ENCODE results near the gene ANKRD55.
"Not testable (repeated sequence)": the region's sequence is repeated elsewhere in the genome, so short reads cannot be mapped to it uniquely, and the experiment has no call there.

The ANKRD55 gene

DNA sequence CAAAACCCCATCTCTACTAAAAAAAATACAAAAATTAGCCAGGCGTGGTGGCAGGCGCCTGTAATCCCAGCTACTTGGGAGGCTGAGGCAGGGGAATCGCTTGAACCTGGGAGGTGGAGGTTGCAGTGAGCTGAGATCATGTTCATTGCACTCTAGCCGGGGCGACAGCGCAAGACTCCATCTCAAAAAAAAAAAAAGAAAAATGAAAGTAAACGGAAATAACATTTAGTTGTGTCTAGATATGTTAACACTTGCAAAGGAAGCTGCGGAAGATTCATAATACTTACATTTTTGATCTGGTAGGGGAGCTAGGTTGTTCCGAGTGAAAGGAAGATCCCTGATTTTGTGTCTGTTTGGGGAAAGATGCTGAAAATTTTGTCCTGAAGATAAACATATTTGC is 130.9 kb downstream of the ANKRD55 start:
- DNase-seq (ENCODE audit: low spot score): not testable (repeated sequence)

- no peak for DNase-seq (ENCODE audit: low spot score)
Measured at GRCh38 chr5:56101180-56101579, 131.9 kb downstream of the ANKRD55 start.

DNA sequence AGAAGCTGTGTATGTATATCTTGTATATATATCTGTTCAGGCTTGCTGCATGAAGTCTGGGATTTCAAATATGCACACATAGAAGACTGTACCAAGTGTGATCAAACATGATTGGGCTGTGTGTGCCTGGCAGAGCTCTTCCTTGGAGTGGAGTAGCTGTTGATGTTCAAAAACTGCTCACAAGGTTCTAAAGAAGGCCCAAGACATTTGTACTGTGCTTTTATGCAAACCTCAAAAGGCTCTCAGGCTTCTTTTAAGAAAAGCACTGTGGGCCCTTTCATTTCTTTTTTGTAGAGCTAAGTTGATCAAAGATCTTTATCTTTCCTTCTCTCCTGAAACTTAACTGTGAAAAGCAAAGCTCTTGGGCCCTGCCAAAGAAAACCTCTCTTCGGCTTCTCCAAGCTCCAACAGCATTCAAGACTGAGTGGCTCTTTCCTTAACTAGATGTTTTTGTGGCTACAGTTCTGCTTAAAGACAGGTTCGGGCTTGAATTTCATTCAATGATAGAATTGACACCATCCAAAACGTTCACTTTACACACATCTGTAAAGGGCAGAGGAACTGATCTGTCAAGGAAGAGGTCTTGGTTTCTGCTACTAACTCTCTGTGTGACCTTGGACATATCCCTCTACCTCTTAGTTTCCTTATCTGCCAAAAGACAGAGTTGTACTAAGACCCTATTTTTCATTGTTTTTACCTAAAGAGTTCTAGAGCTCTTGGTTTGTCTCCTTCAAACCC is 132.5 kb downstream of the ANKRD55 start:
- DNase-seq (ENCODE audit: low spot score): no peak

GRCh38 chr5:56099346-56099745 is 133.8 kb downstream of the ANKRD55 start:
- DNase-seq (ENCODE audit: low spot score): no peak

- no peak for DNase-seq (ENCODE audit: low spot score)
Measured at GRCh38 chr5:56097055-56097454, 136.1 kb downstream of the ANKRD55 start.

DNA sequence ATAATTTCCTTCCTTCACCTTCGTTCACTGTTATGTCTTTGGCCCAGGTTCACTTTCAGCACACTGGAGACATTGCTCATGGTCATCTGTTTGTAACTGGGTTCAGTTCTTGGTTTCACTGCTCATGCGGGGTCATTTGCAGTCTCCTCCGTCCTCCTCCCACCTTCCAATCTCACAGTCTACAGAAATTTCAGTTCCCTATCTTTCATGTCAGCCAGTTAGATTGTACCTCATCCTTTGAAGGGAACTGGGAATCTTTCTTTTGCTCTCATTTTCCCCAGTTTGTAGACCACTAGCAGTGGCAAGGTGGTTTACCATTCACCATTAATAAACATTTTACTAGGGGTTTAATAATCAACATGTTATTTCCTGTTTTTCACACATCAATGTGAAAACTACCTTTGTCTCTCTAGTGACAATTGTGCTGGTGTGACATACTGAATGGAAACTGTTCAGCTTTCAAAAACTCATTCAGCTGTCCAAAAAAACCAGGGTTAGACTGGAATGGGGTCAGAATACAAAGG is 137.5 kb downstream of the ANKRD55 start:
- DNase-seq (ENCODE audit: low spot score): no peak

DNA sequence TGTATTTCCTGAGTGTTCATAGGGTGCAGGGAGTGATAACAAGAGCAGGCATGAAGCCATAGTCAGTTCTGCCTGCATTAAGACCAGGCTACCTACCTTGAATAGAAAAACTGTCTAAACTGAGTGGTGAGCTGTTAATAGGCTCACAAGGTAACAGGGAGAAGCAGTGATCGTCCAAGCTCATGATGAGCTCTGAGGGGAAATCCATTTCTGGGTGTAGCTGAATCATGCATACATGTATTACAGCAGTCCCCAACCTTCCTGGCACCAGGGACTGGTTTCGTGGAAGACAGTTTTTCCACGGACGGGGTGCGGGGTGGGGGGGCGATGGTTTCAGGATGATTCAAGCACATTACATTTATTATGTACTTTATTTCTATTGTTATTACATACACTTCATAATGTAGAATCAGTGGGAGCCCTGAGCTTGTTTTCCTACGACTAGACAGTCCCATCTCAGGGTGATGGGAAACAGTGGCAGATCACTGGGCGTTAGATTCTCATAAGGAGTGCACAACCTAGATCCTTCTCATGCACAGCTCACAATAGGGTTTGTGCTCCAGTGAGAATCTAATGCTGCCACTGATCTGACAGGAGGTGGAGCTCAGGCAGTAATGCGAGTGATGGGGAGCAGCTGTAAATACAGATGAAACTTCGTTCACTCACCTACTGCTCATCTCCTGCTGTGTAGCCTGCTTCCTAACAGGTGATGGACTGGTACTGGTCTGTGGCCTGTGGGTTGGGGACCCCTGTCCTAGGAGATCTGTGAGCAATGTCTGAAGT is 138.4 kb downstream of the ANKRD55 start:
- DNase-seq (ENCODE audit: low spot score): no peak

GRCh38 chr5:56093970-56094369 is 139.2 kb downstream of the ANKRD55 start:
- no peak for DNase-seq (ENCODE audit: low spot score)

DNA sequence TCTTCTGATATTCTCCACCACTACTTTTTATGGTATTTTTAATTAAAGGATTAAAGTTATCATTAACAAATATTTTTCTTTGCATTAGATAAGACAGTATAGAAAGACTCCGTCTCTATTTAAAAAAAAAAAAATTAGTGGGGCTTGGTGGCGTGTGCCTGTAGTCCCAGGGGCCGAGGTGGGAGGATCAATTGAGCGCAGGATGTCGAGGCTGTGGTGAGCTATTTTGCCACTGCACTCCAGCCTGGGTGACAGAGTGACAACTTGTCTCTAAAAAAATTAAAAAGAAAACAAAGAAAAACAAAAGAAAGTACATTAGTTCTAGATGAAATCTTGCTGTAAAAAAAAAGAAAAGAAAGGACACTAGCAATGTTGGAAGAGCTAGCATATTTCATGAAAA is 141.0 kb downstream of the ANKRD55 start:
- no peak for DNase-seq (ENCODE audit: low spot score)

DNA sequence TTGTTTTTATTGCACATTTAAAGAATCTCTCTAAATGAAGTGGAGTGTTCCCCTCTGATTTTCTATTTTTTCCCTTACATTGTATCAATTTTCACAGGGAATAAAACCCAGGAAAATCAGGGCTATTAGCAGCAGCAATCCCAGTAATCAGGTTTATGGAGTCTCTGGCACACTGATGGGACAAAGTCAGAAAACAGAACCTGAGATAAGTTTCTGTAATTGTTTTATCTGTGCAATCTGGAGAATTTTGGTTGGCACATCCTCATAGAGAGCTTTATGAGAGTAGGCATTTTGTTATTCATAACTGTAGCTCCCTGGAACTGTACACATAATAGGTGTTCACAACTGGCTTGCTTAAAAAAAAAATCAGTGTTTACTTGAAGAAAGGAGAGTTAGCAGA is 141.5 kb downstream of the ANKRD55 start:
- no peak for DNase-seq (ENCODE audit: low spot score)

DNA sequence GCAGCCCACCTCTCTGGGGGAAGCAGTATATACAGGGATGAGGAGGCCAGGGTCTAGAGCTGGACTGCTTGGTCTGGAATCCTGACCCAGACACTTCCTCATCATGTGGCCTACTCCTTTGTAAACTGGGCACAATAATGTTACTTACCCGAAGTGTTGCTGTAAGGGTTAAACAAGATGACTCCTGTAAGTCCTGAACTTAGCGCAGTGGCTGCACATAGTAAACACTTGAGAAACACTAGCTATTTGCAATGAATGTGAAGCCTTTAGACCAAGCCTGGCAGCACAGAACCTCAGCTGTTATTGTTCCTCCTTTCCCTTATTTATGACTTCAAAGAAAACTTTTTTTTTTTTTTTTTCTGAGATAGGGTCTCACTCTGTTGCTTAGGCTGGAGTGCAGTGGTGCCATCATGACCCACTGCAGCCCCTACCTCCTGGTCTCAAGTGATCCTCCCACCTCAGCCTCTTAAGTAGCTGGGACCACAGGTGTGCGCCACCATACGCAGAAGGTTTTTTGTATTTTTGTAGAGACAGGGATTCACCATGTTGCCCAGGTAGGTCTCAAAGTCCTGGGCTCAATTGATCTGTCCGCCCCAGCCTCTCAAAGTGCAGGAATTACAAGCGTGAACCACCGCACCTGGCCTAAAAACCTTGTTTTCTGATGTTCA is 142.2 kb downstream of the ANKRD55 start:
- no peak for DNase-seq (ENCODE audit: low spot score)

- DNase-seq (ENCODE audit: low spot score): no peak
Measured at GRCh38 chr5:56088967-56089829, 143.9 kb downstream of the ANKRD55 start.

DNA sequence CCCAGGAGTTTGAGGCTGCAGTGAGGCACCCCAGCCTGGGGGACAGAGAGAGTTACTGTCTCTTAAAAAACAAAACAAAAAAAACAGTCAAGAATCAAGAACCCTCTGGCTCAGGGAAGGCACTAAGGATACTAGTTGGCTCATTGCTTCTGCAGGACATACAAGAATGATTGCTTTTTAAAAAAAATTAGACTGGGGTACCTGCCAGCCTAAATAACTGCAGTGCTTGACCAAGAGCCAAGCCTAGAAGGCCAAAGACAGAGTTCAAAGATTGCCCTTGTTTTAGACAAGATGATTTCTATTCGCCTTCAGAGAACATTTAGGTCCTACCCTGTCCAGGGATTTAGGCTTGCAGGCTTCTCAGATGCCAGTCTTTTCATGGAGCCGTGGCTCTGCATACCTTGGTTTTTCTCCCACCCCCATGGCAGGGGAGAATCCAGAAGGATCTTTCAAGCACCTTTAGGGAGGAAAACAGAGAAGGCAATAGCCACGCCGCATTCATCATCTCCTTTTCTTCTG is 144.6 kb downstream of the ANKRD55 start:
- no peak for DNase-seq (ENCODE audit: low spot score)

DNA sequence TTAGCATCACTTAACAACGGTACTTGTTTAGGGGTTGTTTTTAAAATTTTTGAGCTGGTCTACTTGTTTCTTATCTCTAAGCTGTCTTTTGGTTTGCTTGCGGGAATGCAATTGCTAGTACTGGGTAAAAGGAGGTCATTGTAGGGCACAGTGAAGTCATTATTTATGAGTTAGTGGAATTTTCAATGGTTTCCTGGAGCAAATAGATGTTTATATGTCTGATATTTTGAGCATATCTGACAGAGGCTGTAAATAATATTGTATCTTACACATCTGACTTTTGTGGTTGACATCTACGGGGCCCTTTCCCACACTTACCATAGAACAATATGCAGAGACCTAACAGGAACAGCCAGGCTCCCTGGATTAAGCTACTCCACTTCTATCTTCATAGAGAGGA is 147.9 kb downstream of the ANKRD55 start:
- DNase-seq (ENCODE audit: low spot score): no peak

DNA sequence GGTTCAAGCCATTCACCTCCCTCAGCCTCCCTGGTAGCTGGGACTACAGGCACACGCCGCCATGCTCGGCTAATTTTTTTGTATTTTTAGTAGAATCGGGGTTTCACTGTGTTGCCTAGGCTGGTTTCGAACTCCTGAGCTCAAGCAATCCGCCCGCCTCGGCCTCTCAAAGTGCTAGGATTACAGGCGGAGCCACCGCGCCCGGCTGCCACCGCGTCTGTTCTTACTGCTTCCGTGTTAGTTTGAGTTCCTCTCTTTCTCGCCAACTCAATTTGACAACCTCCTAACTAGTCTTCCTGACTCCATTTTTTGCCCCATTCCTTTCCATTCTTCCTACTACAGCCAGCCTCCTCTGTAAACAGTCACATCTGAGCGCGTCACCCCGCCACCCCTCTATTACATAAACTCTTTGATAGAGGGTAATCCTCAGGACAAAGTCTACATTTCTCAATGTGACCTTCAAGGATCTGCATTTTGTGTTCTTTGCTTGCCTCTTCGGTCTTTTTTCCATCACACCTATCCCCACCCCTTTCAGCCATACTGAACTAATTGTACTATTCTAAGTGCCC is 149.8 kb downstream of the ANKRD55 start:
- no peak for DNase-seq (ENCODE audit: low spot score)

GRCh38 chr5:56081053-56081642 is 152.0 kb downstream of the ANKRD55 start:
- DNase-seq (ENCODE audit: low spot score): not testable (repeated sequence)

DNA sequence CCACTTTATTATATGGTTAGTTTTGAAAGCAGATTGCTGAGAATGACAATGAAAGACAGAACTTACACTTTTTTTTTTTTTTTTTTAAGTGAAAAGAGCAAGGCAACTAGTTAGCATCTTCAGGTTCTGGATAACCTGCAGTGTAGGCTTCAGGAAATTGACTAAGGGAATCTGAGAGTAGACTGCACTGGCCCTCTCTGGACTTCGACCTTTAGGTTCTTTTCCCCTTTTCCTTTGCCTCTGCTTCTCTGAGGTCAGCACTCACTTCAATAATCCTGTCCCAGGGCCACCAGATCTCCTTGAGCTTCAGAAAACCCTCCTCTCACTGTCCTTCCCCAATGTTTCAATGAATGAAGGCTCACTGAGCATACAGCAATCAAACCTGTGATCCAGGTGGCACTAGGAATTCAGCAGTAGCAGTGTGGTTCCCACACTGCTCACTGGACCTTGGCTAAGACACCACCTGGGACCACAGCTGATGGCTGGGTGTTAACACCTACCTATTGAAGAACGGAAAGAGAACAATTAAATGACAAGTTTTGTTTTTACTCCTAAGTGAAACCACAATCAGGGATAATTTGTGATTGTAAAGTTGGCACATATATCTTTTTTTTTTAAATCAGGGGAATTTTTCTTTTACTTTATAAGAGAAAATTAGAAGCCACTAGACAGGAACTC is 152.6 kb downstream of the ANKRD55 start:
- DNase-seq (ENCODE audit: low spot score): no peak

DNA sequence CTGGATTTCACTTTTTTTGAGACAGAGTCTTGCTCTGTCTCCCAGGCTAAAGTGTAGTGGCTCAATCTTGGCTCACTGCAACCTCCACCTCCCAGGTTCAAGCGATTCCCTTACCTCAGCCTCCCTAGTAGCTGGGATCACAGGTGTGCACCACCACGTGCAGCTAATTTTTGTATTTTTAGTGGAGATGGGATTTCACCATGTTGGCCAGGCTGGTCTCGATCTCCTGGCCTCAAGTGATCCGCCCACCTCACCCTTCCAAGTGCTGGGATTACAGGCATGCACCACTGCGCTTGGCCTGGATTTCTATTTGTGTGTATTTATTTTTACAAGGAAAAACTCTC is 154.0 kb downstream of the ANKRD55 start:
- DNase-seq (ENCODE audit: low spot score): not testable (repeated sequence)

DNA sequence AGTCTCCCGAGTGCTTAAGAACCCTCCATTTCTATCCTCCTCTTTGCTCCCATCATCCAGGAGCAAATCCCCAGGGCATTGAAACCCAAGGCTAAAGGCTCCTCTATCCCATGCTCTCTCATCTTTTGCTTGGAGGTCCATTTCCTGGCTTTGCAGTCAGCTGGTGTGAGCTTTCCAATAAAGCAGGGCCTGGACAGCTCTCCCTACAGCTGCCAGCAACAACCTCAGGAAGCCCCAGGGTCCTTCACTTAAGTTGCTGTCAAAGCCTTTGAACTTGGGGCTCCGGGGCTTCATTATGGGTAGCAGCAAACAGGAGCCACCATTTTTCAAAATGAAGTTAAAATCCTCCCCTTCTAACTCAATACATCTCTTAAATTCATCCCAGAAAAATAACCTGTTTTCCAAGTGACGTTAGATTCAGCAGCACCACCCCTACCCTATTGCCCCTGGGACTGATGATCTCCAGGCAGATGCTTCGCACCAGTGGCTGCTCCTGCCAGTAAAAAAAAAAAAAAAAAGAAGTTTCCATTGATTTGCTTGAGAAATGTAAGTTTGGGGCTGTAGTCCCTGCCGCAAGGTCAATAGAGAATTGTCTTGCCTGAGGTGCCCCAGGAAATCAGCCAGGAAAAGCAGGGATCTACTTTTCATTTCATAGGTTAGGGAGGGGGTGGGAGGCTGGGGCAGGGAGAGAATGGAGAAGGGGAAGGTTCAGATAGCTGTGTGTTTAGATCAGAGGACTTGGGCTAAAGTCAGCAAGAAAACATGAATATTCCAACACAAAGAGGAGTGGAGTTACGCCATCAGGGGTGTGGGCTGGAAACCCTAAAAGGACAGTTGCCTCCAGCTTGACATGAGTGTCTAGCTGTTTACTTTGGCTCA is 154.6 kb downstream of the ANKRD55 start:
- no peak for DNase-seq (ENCODE audit: low spot score)

Measured in hematopoietic multipotent progenitor cell treated with erythropoietin and hydrocortisone succinate and interleukin-3 and kit ligand, for 17 days (in vitro differentiated cells).